GM18861 (cell line): ENCODE data around the gene LOXL1.
"Not testable (repeated sequence)": the region's sequence is repeated elsewhere in the genome, so short reads cannot be mapped to it uniquely, and the experiment has no call there.

Experiments
- ATAC-seq: cut with Tn5 transposase; IDR thresholded peaks from one replicate; pipeline ENCODE4 v1.9.1; 2021; ENCODE audit not compliant: unreplicated experiment

LOXL1 gene

GRCh38 chr15:73937296-73937695, 11.0 kb downstream of the LOXL1 start:
- no peak for ATAC-seq

GRCh38 chr15:73937726-73938125, 11.5 kb downstream of the LOXL1 start:
- ATAC-seq = no peak

- not testable (repeated sequence) for ATAC-seq
Observed at GRCh38 chr15:73938516-73938915, 12.3 kb downstream of the LOXL1 start.

GRCh38 chr15:73939138-73939537, 12.9 kb downstream of the LOXL1 start:
- ATAC-seq = no peak

- ATAC-seq = no peak
Observed at GRCh38 chr15:73940061-73940981, 14.1 kb downstream of the LOXL1 start.

GRCh38 chr15:73941044-73941443, 14.8 kb downstream of the LOXL1 start:
- ATAC-seq = no peak

- no peak for ATAC-seq
Observed at GRCh38 chr15:73941449-73941848, 15.2 kb downstream of the LOXL1 start.

- no peak for ATAC-seq
Observed at GRCh38 chr15:73941871-73942635, 15.8 kb downstream of the LOXL1 start.

GRCh38 chr15:73942751-73943270, 16.5 kb downstream of the LOXL1 start:
- no peak for ATAC-seq

- no peak for ATAC-seq
Observed at GRCh38 chr15:73944161-73945129, 18.2 kb downstream of the LOXL1 start.

- ATAC-seq = no peak
Observed at GRCh38 chr15:73945130-73945508, 18.9 kb downstream of the LOXL1 start.

GRCh38 chr15:73946046-73946721, 19.9 kb downstream of the LOXL1 start:
- ATAC-seq = no peak

GRCh38 chr15:73946795-73947370, 20.6 kb downstream of the LOXL1 start:
- ATAC-seq = no peak

- no peak for ATAC-seq
Observed at GRCh38 chr15:73947651-73948050, 21.4 kb downstream of the LOXL1 start.

GRCh38 chr15:73948396-73948795, 22.1 kb downstream of the LOXL1 start:
- no peak for ATAC-seq

GRCh38 chr15:73948982-73949381, 22.7 kb downstream of the LOXL1 start:
- ATAC-seq = no peak

GRCh38 chr15:73949496-73949895, 23.2 kb downstream of the LOXL1 start:
- ATAC-seq = no peak

- ATAC-seq = no peak
Observed at GRCh38 chr15:73950479-73950830, 24.2 kb downstream of the LOXL1 start.

- ATAC-seq = no peak
Observed at GRCh38 chr15:73950831-73951561, 24.7 kb downstream of the LOXL1 start.
